GM21447 (cell line): ENCODE results near the gene ZNF462.

ENCODE experiments used
- ATAC-seq: cut with Tn5 transposase; IDR thresholded peaks from one replicate; pipeline ENCODE4 v1.9.1; 2021; ENCODE audit not compliant: unreplicated experiment

The ZNF462 gene

DNA sequence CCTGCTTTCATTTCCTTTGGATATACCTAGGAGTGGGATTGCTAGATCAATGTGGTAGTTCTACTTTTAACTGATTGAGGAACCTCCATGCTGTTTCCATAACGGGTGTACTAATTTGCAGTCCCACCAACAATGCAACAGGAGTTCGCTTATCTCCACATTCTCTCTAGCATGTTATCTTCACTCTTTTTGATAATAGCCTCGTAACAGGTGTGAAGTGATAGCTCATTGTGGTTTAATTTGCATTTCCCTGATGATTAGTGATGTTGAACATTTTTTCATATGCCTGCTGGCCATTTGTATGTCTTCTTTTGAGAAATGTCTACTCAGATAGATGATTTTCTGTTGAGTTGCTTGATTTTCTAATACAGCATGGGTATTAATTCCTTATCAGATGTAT, 142.2 kb downstream of the ZNF462 start:
- no peak for ATAC-seq

DNA sequence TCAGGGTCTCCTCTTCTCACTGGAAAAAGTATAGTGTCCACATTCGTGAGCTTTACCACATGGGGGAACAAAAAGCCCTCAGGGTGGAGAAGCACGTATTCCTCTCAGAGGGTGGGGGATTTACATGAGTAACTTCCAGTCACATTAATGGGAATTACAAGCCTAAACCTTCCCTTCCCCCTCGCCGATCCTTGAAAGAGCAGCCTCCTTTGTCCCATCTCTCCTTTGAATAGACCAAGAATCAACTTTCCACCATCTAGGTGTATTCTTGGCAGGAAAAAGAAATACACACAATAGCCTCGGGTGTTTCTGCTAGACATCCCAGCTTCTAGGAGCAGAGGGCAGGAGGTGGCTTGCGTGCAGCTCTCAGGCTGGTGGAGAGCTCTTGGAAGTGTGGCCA, 144.4 kb downstream of the ZNF462 start:
- no peak for ATAC-seq

DNA sequence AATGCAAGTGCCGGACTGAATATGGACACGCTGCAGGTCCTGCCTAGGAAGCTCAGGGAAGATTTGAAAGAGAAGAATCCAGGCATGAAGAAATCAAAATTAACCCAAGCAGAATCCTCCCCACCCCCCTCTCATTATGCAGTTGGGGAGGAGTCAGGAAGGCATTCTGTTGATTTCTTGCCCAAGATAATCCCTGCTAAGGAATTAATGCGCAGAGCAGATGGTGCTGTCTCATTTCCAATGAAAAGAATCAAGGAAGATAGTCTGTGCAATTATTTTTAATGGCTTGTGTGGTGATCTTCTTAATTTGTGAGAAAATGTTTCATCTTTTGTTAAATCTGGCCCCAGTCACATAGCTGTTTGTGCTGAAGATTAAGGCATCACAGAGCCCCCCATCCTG, 145.0 kb downstream of the ZNF462 start:
- no peak for ATAC-seq

DNA sequence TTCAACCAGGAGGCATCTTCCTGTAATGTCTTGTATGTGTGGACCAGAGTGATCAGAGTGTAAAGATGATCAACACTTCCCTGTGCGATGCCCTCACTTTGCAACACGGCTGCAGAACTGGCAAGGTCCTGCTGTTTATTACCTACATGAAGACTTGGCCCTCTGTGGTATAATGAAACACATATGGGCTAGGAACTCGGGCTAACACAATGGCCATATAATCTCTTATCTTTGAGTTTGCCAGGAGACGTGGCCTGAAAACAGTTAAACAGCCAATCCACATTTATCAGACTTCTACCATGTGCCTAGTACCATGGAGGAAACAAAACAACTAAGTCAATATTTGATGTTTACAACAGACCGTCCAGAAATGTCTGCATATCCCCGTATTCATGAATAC, 145.5 kb downstream of the ZNF462 start:
- ATAC-seq: no peak

DNA sequence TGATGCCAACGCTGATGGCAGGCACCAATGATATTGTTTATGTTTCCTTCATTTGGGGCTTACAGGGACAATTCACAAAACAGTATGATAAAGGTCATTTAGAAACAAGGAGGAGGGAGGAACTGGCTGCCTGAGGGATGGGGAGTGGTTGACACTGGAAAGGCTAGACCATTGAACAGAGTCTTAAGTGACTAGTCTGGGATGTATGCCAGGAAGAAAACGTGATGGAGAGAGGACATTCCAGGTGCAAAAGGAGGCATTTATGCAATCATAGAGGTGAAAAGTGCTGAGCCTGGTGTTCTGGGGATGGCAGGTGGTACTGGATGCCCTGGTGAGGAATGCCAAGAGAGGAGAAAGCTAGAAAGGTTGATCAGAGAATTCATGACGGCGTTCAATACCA, 153.4 kb downstream of the ZNF462 start:
- ATAC-seq: no peak

DNA sequence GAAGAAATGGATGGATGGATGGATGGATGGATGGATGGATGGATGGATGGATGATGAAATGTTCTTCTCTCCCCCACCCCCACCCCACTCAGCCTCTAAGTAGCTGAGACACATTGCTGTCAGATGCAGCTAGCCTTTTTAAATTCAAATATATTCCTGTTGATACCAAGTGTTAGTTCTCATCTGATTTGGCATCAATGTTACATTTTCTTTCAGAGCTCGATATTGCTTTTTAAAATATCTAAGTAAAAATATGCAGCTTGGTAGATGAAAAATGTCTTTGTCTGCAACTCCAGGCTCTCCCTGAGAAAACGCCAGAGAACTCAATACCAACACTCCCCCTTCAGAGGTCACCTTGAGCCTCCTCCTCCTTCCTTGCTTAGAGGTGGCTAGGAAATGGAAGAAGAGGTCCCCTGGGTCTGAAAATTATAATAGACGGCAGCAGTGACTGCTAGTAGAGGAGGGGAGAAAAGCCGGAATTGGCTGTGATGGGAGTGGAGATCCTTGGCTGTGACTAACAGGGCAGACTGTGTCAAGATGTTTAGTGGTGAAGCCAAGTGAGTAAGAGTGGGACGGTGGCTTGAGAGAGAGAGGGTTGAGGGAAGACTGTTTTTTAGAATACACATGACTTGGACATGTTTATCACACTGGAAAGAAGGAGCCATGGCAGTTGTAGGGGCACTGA, 156.0 kb downstream of the ZNF462 start:
- no peak for ATAC-seq

DNA sequence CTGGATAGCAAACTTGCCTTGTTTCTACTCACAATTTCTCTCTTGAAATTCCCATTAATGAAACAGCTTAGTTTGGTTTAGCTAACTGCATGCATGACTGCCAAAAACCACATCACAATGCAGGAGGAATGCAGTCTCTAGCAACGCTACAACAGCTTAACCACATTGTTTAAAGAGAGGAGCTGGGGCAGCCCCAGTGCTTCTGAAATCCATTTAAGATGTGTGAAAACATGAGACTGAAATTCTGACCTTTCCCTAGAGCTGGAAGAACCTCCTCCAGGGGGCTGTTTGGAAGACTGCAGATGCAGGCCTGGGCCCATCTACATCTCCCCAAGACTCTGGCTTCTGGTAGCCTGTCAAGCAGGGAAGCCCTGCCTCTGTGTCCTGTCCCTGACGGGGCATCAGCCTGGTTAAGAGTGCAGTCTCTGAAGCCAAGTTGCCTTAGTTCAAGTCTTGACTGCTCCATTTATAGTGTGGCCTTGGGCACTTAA, 157.1 kb downstream of the ZNF462 start:
- ATAC-seq: no peak

DNA sequence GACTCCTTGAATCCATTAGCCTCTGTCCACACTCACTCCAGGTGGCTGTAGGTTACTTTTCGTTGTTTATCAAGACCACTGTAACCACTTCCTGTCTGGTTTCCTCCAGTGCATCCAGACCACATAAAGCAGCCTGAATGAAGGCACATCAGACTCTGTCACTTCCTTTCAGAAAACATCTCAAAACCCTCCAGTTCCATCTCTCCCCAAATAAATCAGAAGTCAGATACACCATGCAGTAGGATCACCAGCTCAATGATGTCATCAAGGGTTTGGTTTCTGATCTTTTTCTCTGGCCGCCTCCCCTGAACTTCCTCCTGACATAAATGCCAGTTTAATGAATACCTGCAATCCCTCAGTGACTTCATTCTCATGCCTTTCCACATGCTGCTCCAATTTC, 161.2 kb downstream of the ZNF462 start:
- ATAC-seq: peak; percentile 77

DNA sequence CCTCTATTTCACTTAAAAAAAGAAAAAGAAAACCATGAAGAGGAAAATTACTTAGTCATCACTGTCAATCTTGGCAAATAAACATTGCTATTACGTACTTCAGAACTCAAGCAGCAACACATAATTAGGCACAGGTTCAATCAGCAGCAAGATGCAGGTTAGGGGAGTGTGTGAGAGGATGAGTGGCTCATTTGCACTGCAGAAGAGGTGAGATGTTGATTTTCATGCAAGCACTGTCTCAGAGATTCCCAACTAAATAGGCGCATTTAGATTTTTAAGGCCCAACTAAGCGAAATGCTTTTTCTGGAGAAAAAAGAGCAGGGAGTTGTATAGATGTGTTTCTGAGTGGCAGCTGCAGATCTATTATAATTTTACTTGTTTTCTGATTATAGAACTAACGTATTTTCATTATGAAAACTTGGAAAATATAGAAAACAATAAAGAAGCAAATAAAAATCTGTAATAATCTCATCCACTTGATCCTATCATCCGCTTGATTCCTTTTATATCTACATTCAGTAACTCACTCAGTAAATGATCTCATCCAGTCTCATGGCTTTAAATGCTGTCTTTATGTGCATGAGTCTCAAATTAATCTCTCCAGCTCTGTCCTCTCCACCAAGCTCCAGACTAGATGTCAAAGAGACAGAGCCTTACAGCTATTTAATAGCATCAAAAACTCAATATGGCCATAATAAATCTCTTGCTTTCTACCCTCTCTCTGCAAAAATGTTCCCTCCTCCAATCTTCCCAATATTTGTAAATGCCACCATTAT, 162.5 kb downstream of the ZNF462 start:
- ATAC-seq: no peak

DNA sequence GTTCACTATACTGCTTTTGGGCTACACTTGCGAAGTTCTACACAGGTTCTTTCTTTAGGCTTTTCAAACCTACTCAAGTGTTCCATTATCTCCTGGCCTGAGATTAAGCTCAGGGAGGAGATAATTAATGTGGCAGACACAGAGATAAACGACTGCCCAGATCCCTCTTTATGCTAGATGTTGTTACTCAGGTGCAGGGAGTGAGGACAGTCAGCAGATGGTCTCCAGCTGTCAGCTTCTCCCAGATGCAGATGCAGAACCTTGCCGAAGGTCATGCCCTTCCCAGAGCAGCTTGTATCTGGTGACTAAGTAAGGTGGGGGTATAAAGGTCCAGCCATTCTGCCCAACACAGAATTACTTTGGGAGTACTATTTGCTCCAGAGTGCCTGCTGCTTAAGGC, 166.2 kb downstream of the ZNF462 start:
- ATAC-seq: no peak

DNA sequence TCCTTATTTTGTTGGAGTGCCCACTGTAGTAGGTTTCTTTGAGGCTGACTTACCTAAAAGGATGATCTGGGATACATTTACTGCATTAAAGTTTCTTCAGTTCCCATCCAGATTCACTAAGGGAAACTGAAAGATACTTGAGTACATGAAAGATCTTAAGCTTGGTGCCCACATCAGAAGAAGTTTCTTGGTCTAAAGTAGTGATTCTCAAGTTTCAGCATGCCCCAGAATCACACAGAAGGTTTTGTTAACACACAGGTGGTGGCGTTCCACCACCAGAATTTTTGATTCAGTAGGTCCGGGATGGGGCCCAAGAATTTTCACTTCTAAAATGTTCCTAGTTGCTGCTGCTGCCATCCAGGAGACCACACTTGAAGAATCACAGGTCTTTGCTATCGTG, 171.0 kb downstream of the ZNF462 start:
- ATAC-seq: no peak

DNA sequence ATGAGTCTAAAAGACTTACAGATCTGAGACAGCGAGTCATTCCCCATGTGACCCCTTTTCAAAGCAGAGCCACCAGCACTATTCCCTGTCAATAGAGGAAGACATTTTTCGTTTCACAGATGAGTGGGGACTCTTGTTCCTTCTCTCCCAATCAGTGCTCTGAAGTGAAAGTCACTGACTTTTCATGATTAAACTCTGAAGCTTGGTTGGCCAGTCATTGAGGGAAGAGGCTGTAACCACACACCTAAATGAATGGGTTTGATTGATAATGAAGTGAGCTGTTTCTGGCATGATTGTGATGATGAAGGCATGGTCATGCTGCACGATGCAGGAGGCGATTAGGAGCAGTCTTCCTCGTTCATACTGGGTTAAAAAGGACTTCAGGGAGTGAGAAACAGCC, 171.9 kb downstream of the ZNF462 start:
- no peak for ATAC-seq

DNA sequence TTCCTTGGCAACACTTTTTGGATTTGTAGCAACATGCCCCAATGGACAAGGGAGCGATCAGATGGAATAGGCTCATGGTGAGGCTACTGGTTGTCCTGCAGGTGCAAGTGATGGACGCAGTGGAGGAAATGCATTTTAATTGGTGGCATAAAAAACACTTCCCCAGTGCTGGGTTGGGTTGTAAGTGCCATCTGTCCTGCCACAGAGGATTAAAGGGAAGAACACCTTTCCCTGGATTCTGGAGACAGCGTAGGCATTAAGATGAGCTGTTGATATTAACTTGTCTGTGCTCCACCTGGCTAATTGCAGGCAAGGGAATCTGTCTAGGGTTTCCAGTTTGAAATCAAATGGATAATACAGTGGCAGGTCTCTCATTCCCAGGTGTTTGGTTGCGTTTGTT, 173.4 kb downstream of the ZNF462 start:
- ATAC-seq: no peak

DNA sequence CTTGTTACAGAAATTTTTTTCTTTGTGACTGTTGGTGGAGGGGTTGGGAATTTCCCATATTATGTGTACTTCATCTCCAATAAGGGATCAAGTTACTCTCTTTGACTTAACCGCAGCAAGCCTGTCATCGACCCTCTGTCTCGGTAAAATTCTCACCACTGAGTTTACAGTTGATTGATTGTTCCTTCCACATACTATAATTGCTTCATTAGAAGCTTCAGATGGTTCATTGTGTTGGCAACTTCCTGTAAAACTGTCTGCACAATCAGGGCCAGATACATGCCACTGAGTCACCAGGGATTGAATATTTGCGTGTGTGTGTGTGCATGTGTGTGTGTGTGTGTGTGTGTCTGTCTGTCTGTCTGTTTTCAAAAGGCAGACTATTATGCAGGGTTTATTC, 176.6 kb downstream of the ZNF462 start:
- ATAC-seq: no peak

DNA sequence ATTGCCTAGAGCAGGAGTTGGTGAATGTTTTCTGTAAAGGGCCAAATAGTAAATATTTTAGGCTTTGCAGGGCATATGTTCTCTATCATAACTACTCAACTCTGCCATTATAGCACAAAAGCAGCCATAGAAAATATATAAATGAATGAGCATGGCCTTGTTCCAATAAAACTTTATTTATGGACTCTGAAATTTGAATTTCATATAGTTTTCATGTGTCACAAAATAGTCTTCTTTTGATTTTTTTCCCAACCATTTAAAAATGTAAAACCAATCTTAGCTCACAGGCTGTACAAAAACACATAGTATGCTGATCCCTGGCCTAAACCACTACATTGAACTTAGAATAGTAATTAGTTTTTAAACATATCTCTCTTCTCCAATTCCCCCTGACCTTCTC, 179.6 kb downstream of the ZNF462 start:
- no peak for ATAC-seq

DNA sequence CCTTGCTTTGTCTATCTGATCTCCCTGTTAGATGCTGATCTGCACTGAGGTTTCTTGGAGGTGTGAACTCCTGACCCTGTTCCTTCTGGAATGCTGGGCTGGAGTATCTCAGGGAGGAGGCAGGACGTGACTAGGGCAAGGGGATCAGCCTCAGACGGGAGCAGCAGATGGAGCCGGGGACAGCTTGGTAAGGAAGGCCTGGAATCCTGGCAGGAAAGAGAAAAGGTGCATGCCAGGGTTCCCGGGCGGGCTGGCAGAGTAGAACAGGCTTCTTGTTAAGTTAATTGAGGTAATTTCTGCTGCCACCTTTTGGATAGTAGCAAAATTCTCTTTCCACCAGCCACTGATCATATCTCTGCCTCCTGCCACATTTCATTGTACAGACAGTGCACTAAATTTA, 180.9 kb downstream of the ZNF462 start:
- no peak for ATAC-seq

DNA sequence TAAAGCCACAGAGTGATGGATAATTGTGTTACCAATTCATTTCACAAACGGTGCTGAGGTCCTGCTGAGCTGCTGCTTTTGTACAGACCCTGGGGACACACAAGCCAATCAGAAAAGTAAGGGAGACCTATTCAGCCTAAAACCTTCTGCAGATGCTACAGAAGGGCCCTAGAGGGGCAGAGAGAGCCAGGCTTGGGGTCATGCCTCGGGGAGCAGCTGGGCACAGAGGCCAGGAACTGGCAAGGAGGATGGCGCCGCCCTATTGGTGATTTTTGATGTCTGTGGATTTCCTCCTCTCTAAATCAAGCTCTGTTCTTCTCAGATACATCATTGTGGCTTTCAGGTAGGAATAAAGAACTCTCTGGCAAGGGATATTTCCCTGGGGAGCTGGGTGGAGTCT, 181.9 kb downstream of the ZNF462 start:
- ATAC-seq: no peak

DNA sequence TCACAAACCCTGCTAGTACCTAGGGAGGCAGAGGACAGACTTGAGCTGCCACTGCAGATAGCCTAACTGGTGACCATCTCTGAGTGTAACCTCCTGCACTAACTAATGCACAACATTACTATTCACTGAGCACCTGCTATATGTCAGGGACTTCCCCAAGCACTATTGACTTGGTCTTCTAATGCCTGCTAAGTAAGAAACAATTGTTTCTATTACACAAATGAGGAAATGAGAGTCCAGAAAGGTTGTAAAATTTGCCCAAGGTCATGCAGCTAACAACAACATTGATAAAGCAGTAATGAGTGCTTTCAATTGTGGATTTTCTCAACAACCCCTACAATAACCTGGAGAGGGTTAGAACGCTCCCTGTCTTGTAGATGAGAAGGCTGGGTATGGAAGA, 183.7 kb downstream of the ZNF462 start:
- peak; percentile 96 for ATAC-seq

DNA sequence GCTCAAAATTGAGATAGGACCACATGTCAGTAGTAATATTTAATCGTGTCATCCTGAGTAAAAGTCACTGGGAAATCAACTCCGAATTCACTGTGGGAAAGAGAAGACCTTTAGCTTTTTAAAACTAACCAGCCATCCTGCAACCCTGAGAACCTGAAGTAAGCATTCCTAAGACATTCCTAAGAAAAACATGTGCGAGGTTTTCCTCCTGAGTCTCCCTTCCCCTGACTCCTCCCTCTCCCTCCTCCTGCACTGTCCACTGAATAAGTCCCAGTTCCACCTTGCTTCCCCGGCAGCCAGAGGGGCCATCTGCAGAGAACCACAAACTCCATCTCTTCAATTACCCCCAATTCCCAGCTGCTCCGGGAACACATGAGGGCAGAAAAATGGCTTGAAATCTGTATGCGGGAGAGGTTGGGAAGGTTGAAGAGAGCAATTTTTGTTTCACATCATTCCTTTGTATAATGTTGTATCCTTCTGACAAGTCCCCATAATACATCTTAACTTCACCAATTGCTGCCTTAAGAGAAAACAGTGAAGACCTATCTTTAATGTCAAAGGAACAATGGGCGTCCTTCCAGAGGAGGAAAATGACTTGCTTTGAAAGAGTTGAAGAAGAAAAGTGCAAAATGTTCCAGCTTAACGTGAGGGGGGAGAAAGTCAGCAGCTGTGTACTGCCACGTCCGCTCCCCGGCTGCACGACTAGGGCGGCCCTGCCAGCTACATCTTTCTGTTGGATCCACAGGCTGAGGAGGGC, 186.3 kb downstream of the ZNF462 start:
- ATAC-seq: no peak

DNA sequence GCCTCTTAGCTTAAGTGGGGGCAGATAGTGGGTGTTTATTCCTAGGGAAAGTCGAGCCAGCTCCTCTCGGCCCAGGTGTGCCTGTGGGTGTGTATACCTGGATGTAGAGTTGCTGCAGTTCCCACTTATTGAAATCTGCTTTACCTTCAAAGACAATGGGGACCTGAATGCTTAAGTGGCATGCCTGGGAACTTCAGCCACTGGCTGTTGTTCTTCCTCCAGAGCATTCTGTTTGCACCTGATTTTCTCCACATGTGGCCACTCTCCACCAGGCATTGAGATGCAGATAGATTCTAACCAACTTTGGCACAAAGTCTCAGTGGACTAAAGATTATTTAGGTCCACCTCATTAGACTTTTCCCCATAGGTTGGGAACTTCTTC, 186.8 kb downstream of the ZNF462 start:
- no peak for ATAC-seq

DNA sequence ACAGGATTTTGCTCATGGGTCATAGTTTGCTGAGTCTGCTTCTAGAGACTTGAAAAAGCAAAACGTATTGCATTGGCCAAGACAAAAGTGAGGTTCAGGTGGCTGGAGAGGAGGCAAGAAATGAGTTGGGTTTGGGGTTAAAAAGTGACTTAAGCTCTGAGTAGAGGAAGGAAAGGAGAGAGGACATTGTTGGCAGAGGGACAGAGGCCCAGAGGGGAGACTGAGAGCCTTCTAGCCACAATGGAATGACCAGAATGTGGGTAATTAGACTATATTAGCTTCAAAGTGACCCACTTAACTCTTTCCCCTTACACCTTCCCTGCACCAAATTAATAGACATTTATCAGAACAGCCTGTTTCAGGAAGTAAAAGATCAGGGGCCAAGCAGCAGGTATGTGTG, 188.4 kb downstream of the ZNF462 start:
- ATAC-seq: no peak

DNA sequence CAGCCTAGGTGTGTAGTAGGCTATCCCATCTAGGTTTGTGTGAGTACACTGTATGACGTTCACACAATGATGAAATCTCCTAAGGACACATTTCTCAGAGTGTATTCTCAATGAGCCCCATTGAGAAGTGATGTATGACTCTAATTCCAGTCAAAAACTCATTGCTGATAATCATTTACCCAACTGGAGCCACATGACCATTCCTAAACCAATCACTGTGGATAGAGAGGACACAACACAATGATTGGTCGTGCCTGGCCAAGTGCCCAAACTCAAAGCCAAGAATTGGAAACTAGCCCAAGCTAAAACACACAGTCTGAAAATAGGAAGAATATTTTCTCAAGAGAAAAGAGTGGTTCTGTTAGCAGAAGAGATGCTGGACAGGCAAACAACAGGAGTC, 191.2 kb downstream of the ZNF462 start:
- ATAC-seq: no peak
